GM12865 (cell line): Measurements from ENCODE around the gene BMAL2.
A peak's percentile ranks its signal among the peaks of the same experiment; 100 is the strongest.

ENCODE experiments used
- DNase-seq: peaks from one replicate; pipeline ENCODE4 v3.0.0; 2010; ENCODE audit warnings: low read depth
- H3K4me3 ChIP-seq: 2 replicates; pipeline ENCODE4 v1.5.1; 2011; ENCODE audit warnings: mild to moderate bottlenecking, low read depth, low read length, control low read depth
- CTCF ChIP-seq: IDR thresholded peaks from 2 replicates; pipeline ENCODE4 v1.5.1; 2011; ENCODE audit warnings: low read length, control low read depth, low read depth, inconsistent platforms; ENCODE audit not compliant: insufficient read depth; ENCODE audit errors: missing control alignments

Gene BMAL2

GRCh38 chr12:27303139-27304111 lies 29.2 kb upstream of the BMAL2 start:
- no peak for DNase-seq
- H3K4me3 ChIP-seq, result no peak overlapping the region
- no peak for TF ChIP-seq CTCF

GRCh38 chr12:27304856-27305255 lies 27.8 kb upstream of the BMAL2 start:
- no peak for TF ChIP-seq CTCF
- no peak for DNase-seq
- no peak overlapping the region for H3K4me3 ChIP-seq

- DNase-seq, result peak; percentile 47
- peak; percentile 22 for TF ChIP-seq CTCF
- no peak overlapping the region for H3K4me3 ChIP-seq
These were observed 26.8 kb upstream of the BMAL2 start for GRCh38 chr12:27305673-27306456.

GRCh38 chr12:27309293-27309994 lies 23.2 kb upstream of the BMAL2 start:
- DNase-seq, result peak; percentile 80
- H3K4me3 ChIP-seq, result no peak overlapping the region
- no peak for TF ChIP-seq CTCF

GRCh38 chr12:27309995-27310315 lies 22.7 kb upstream of the BMAL2 start:
- no peak for TF ChIP-seq CTCF
- peak; percentile 45 for DNase-seq
- no peak overlapping the region for H3K4me3 ChIP-seq

- H3K4me3 ChIP-seq, result no peak overlapping the region
- TF ChIP-seq CTCF, result no peak
- DNase-seq, result no peak
These were observed 15.7 kb upstream of the BMAL2 start for GRCh38 chr12:27316947-27317346.
